PC-3 (cell line): ENCODE results near the gene IRF9. TPM values are rescaled to one million over a fixed set of nuclear protein-coding genes. Genes with fewer than 3 reads are reported as not detected.

Source experiments
- ATAC-seq: fragments of 200-7000 bp; cut with Tn5 transposase; 2 replicates; pipeline ENCODE4 v1.9.1; 2020; ENCODE audit warnings: mild to moderate bottlenecking, moderate library complexity
- Bru-seq: library from RNA; stranded (reverse); fragments of 400-500 nt; gene quantifications from one replicate; lab custom pipeline; 2021; lab: Mats Ljungman, UMichigan
- BruChase-seq, 2 experiments: library from RNA; stranded (reverse); fragments of 400-500 nt; gene quantifications; one replicate each; lab custom pipeline; 2021; lab: Mats Ljungman, UMichigan
- BruUV-seq: library from RNA; stranded (reverse); fragments of 400-500 nt; replicated peaks from 2 replicates; lab custom pipeline; 2021; lab: Mats Ljungman, UMichigan
- CTCF ChIA-PET: fragments of 300-600 bp; sonication (Branson Sonifier 250); formaldehyde crosslinking; loops from one replicate; lab custom pipeline; 2022; ENCODE audit warnings: antibody characterized with exemption; lab: Charles Lee
- POLR2A ChIA-PET: fragments of 300-600 bp; sonication (Branson Sonifier 250); formaldehyde crosslinking; loops from one replicate; lab custom pipeline; 2022; ENCODE audit warnings: antibody characterized with exemption; ENCODE audit not compliant: unreplicated experiment; lab: Charles Lee
- DNase-seq: peaks from one replicate; pipeline ENCODE4 v3.0.0-alpha.2; 2015
- H2AFZ ChIP-seq: fragments of 300-600 bp; sonication (generic); 2 replicates; pipeline ENCODE4 v1.6.0; 2016; ENCODE audit warnings: antibody characterized with exemption, low read length
- H3F3A ChIP-seq: fragments of 300-600 bp; sonication (generic); one replicate; pipeline ENCODE4 v1.6.0; 2017; ENCODE audit warnings: antibody characterized with exemption, low read length, control low read depth, mild to moderate bottlenecking; ENCODE audit not compliant: unreplicated experiment
- H3K27ac ChIP-seq: fragments of 300-600 bp; sonication (generic); 2 replicates; pipeline ENCODE4 v1.5.1; 2016; ENCODE audit warnings: mild to moderate bottlenecking, low read length
- H3K27me3 ChIP-seq: fragments of 300-600 bp; sonication (generic); 2 replicates; pipeline ENCODE4 v1.6.1; 2016; ENCODE audit warnings: low read length, mixed read lengths
- H3K36me3 ChIP-seq: fragments of 300-600 bp; sonication (generic); 2 replicates; pipeline ENCODE4 v1.6.1; 2016; ENCODE audit warnings: low read depth, mixed run types, low read length, mixed read lengths
- H3K4me1 ChIP-seq: fragments of 300-600 bp; sonication (generic); 2 replicates; pipeline ENCODE4 v1.5.1; 2016; ENCODE audit warnings: low read length; ENCODE audit not compliant: insufficient read depth
- H3K4me2 ChIP-seq: fragments of 300-600 bp; sonication (generic); 2 replicates; pipeline ENCODE4 v1.6.0; 2016; ENCODE audit warnings: low read length
- H3K4me3 ChIP-seq: fragments of 300-600 bp; sonication (generic); 2 replicates; pipeline ENCODE4 v1.5.1; 2016; ENCODE audit warnings: mild to moderate bottlenecking, low read length, mixed read lengths
- H3K79me2 ChIP-seq: fragments of 300-600 bp; sonication (generic); 2 replicates; pipeline ENCODE4 v1.6.1; 2017; ENCODE audit warnings: low read length, mixed read lengths
- H3K9ac ChIP-seq: fragments of 300-600 bp; sonication (generic); 2 replicates; pipeline ENCODE4 v1.6.0; 2016; ENCODE audit warnings: mild to moderate bottlenecking, low read length
- H3K9me2 ChIP-seq: fragments of 300-600 bp; sonication (generic); replicated peaks from 2 replicates; pipeline ENCODE4 v1.6.1; 2016; ENCODE audit warnings: mixed run types, low read length, mixed read lengths
- H3K9me3 ChIP-seq: fragments of 300-600 bp; sonication (generic); 2 replicates; pipeline ENCODE4 v1.6.1; 2016; ENCODE audit warnings: low read length, mixed read lengths
- H4K20me1 ChIP-seq: fragments of 300-600 bp; sonication (generic); 2 replicates; pipeline ENCODE4 v1.6.1; 2016; ENCODE audit warnings: low read length, mixed read lengths
- EZH2 ChIP-seq: fragments of 300-600 bp; sonication (generic); IDR thresholded peaks from one replicate; pipeline ENCODE4 v1.6.1; 2017; ENCODE audit warnings: antibody characterized with exemption, mild to moderate bottlenecking, low read length; ENCODE audit not compliant: unreplicated experiment
- EZH2phosphoT487 ChIP-seq: fragments of 300-600 bp; sonication (generic); IDR thresholded peaks from 2 replicates; pipeline ENCODE4 v1.6.1; 2018; ENCODE audit warnings: mild to moderate bottlenecking, antibody characterized with exemption, low read length, borderline replicate concordance
- intact Hi-C: fragments of 100-400 bp; cut with micrococcal nuclease; formaldehyde crosslinking; loops from 2 replicates; pipeline ENCODE4 v1.9.0; 2023
- long read RNA-seq: library from polyadenylated mRNA; unstranded; transcript quantifications from one replicate; pipeline ENCODE4 v2.0.0, GENCODE V29; 2021; ENCODE audit not compliant: unreplicated experiment
- total RNA-seq: library from RNA; depleted of rRNA; stranded (reverse); fragments of >200 nt; gene quantifications from 2 replicates; pipeline ENCODE4 v1.2.3, GENCODE V29; 2014; rRNA removed
- TF ChIP-seq, protein P1 (sequence below): fragments of 300-600 bp; sonication (generic); conservative IDR thresholded peaks from 2 replicates; pipeline ENCODE4 v1.5.1; 2017; ENCODE audit warnings: antibody characterized with exemption, low read depth, mild to moderate bottlenecking, low read length

IRF9 gene, protein sequence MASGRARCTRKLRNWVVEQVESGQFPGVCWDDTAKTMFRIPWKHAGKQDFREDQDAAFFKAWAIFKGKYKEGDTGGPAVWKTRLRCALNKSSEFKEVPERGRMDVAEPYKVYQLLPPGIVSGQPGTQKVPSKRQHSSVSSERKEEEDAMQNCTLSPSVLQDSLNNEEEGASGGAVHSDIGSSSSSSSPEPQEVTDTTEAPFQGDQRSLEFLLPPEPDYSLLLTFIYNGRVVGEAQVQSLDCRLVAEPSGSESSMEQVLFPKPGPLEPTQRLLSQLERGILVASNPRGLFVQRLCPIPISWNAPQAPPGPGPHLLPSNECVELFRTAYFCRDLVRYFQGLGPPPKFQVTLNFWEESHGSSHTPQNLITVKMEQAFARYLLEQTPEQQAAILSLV
- total RNA-seq (10.5 and 20.6 TPM in 2 replicates), Bru-seq, nascent RNA (percentile 88 among the genes with signal in this experiment), BruChase-seq, experiment 1, labeled RNA remaining after a 6-hour chase (percentile 82 among the genes with signal in this experiment), BruChase-seq, experiment 2, labeled RNA remaining after a 2-hour chase (percentile 93 among the genes with signal in this experiment)
- long read RNA-seq, transcript IRF9-215 (8 exons, 1,769 nt), result minor isoform, 20 of 273 reads
- long read RNA-seq, transcript IRF9-202 (9 exons, 1,838 nt), result major isoform, 179 of 273 reads
- long read RNA-seq, transcript IRF9-208 (2 exons, 648 nt), result minor isoform, 9 of 273 reads
- long read RNA-seq, partial matches to known transcripts, result 24 of 273 reads
- long read RNA-seq, other reads (novel, unspliced or antisense), result 39 of 273 reads

DNA sequence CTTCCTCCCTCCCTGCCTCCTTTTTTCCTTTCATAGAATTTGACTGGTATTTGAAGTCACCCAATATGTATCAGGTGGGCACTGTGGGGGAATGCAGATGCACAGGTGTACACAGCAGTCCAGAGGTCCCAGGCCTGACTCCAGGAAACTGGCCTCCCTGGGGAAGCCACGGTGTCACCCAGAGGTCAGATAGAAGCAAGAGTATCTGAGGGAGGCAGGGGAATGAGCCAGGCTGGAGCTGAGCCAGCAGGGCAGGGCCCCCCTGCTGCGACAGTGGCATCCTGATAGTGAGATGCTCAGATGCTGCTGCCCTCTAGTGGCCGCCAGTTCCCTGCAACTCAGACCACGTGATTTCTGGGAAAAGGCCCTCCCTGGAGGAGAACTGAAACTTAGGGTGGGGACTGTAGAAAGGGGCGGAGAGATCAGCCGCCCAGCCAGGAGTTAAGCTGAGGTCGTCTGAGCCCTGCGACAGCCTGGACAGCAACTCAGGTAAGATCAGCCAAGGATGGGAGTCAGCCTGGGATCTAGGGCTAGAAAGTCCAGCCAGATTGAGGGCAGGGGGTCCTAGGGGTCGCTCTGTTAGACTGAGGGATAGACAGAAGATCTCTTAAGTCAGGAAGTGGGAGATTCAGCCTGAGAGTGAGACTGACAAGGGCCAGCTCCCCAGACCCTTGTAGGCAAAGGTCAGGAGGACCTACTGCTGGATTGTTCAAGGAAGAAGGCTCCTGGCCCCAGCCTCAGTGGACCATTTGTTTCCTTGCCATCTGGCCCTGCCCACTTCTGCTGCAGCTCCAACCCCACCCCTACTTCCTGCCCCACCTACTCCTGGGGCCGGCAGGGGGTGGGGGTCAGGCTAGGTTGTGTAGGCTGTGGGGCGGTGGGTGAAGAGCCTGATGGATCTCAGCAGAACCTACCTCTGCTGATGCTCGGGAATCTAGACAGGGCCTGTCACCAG is at the start of gene IRF9:
IRF9 (plus strand) TSS at position 416 of the 955 bp plus-strand sequence. CDS start 880 bp downstream, outside the sequence.
- peak within 1 kb of the TSS; percentile 47 for H3K4me3 ChIP-seq
- TF ChIP-seq EZH2 (no peak), EZH2phosphoT487 (no peak)
- TF ChIP-seq, protein P1, sequence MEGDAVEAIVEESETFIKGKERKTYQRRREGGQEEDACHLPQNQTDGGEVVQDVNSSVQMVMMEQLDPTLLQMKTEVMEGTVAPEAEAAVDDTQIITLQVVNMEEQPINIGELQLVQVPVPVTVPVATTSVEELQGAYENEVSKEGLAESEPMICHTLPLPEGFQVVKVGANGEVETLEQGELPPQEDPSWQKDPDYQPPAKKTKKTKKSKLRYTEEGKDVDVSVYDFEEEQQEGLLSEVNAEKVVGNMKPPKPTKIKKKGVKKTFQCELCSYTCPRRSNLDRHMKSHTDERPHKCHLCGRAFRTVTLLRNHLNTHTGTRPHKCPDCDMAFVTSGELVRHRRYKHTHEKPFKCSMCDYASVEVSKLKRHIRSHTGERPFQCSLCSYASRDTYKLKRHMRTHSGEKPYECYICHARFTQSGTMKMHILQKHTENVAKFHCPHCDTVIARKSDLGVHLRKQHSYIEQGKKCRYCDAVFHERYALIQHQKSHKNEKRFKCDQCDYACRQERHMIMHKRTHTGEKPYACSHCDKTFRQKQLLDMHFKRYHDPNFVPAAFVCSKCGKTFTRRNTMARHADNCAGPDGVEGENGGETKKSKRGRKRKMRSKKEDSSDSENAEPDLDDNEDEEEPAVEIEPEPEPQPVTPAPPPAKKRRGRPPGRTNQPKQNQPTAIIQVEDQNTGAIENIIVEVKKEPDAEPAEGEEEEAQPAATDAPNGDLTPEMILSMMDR, result peak; percentile 96
- intact Hi-C loops, result loop anchor here (1.0 to 2.0 kb wide), 2 partner anchors 47 to 102 kb away; partner anchors contain the start of genes DCAF11 and NRL
- ATAC-seq (peak; percentile 94), DNase-seq (peak; percentile 97)
- peak within 1 kb of the TSS; percentile 30 for H2AFZ ChIP-seq
- ChIA-PET CTCF (interaction anchor here (0.5 to 1.3 kb wide), 9 partner anchors 14 to 103 kb away, joined by 3 to 7 read pairs (median 4); partner anchors contain the start of genes DCAF11, NRL, PSME1 and RNF31), POLR2A (interaction anchor here (0.9 to 1.1 kb wide), 2 partner anchors 20 to 67 kb away, joined by 4 to 5 read pairs; partner anchors contain the start of gene EMC9)
- BruUV-seq, result TSS peak; percentile 84
- peaks cover 23% of the 10 kb centered on the region for H3K36me3 ChIP-seq
- H3F3A ChIP-seq, result no peaks in the 10 kb centered on the region
- H3K9ac ChIP-seq, result peak within 1 kb of the TSS; percentile 46
- H3K79me2 ChIP-seq, result no peaks in the 10 kb centered on the region
- H4K20me1 ChIP-seq, result no peaks in the 10 kb centered on the region
- H3K4me1 ChIP-seq, result peaks cover 13% of the 10 kb centered on the region
- peak within 1 kb of the TSS; percentile 65 for H3K4me2 ChIP-seq
- H3K9me3 ChIP-seq, result no peaks in the 10 kb centered on the region
- H3K27ac ChIP-seq, result peak within 1 kb of the TSS; percentile 11
- no peaks in the 10 kb centered on the region for H3K27me3 ChIP-seq
- H3K9me2 ChIP-seq, result no peaks in the 10 kb centered on the region

DNA sequence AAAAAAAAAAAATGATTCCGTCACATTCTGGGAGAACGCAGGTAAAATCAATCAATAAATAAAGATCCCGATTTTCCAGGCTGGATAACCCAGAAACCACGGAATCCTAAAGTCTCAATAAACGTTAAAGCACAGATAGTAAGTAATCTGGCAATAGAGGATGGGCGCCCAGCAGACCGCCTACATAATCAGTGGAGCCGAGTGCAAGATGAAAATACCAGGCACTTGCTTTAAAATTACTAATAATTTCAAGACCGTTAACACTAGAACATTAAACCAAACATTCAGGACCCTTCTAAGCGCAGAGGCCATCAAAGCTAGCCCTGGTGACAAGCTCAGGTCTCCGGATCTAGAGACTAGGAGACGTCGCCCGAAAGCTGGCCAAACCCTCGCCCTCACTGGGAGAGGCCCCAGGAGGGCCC is 47.7 kb upstream of the IRF9 start:
- Histone ChIP-seq H3K36me3 (peaks cover 5% of the 10 kb centered on the region; the same call in 1 of the 2 replicates), H3K4me1 (peaks cover 21% of the 10 kb centered on the region), H3K9me2 (no peaks in the 10 kb centered on the region), H3F3A (no peaks in the 10 kb centered on the region), H4K20me1 (no peaks in the 10 kb centered on the region), H2AFZ (peak overlapping the region; percentile 95), H3K9ac (peak overlapping the region; percentile 86), H3K4me2 (peak overlapping the region; percentile 95), H3K9me3 (no peaks in the 10 kb centered on the region), H3K27ac (peak overlapping the region; percentile 90), H3K79me2 (peaks cover 18% of the 10 kb centered on the region), H3K4me3 (peak overlapping the region; percentile 96), H3K27me3 (no peaks in the 10 kb centered on the region)
- no peak for DNase-seq
- TF ChIP-seq EZH2 (no peak), EZH2phosphoT487 (no peak)
- TF ChIP-seq, protein P1, result no peak
- TSS peak; percentile 80 for BruUV-seq
- POLR2A ChIA-PET, result interaction anchor here (1.4 kb wide), 1 partner anchor 19 kb away, joined by 4 read pairs; the partner anchor contains the start of gene PCK2
- CTCF ChIA-PET, result no interaction called here
- intact Hi-C loops, result no loop called here
- no peak for ATAC-seq
